IMR-90 (cell line): ENCODE measurements around the gene ADCK1. TPM values are rescaled to one million over a fixed set of nuclear protein-coding genes. Genes with fewer than 3 reads are reported as not detected.

Source experiments
- ATAC-seq: fragments of 200-7000 bp; cut with Tn5 transposase; 2 replicates; pipeline ENCODE4 v1.9.1; 2020; ENCODE audit warnings: low read depth, mild to moderate bottlenecking, moderate library complexity
- BruUV-seq: library from RNA; stranded (reverse); fragments of 400-500 nt; replicated peaks from 2 replicates; lab custom pipeline; 2021; lab: Mats Ljungman, UMichigan
- CTCF ChIA-PET: fragments of 300-600 bp; formaldehyde crosslinking; extraction: SDS; loops from one replicate; lab custom pipeline; 2021; ENCODE audit warnings: antibody characterized with exemption; lab: Yijun Ruan, JAX
- POLR2A ChIA-PET: fragments of 300-600 bp; sonication (Branson Sonifier 250); formaldehyde crosslinking; loops from one replicate; lab custom pipeline; 2022; ENCODE audit warnings: antibody characterized with exemption; ENCODE audit not compliant: unreplicated experiment; lab: Charles Lee
- DNase-seq: peaks from one replicate; pipeline ENCODE4 v3.0.0; 2013
- H2AFZ ChIP-seq: replicated peaks from 2 replicates; pipeline ENCODE3; 2013; ENCODE audit warnings: low read length, mild to moderate bottlenecking; ENCODE audit not compliant: poor library complexity
- H2AK5ac ChIP-seq: 2 replicates; pipeline ENCODE4 v1.6.1; 2013; ENCODE audit warnings: low read depth, low read length, inconsistent platforms
- H2AK9ac ChIP-seq: replicated peaks from 2 replicates; pipeline ENCODE3; 2013; ENCODE audit warnings: mild to moderate bottlenecking, low read depth, low read length, moderate library complexity; ENCODE audit not compliant: poor library complexity
- H2BK120ac ChIP-seq: 2 replicates; pipeline ENCODE4 v1.6.1; 2013; ENCODE audit warnings: low read depth, low read length, inconsistent platforms
- H2BK15ac ChIP-seq: 3 replicates; pipeline ENCODE4 v1.6.1; 2013; ENCODE audit warnings: low read depth, low read length, inconsistent platforms
- H2BK20ac ChIP-seq: 2 replicates; pipeline ENCODE4 v1.6.1; 2013; ENCODE audit warnings: low read depth, mild to moderate bottlenecking, inconsistent platforms, low read length, moderate library complexity
- H2BK5ac ChIP-seq: 2 replicates; pipeline ENCODE4 v1.6.1; 2013; ENCODE audit warnings: mild to moderate bottlenecking, low read depth, low read length, inconsistent platforms; ENCODE audit not compliant: poor library complexity, severe bottlenecking
- H3K14ac ChIP-seq: replicated peaks from 2 replicates; pipeline ENCODE4 v1.6.1; 2013; ENCODE audit warnings: low read depth, low read length, inconsistent platforms
- H3K18ac ChIP-seq: 2 replicates; pipeline ENCODE4 v1.6.1; 2013; ENCODE audit warnings: low read depth, low read length, control low read depth
- H3K23ac ChIP-seq: 2 replicates; pipeline ENCODE4 v1.6.1; 2013; ENCODE audit warnings: low read depth, low read length, inconsistent platforms
- H3K27ac ChIP-seq: 2 replicates; pipeline ENCODE4 v1.5.1; 2013; ENCODE audit warnings: mild to moderate bottlenecking, control low read depth, low read length; ENCODE audit not compliant: insufficient read depth
- H3K27me3 ChIP-seq: 2 replicates; pipeline ENCODE4 v1.6.1; 2013; ENCODE audit warnings: low read length; ENCODE audit not compliant: control insufficient read depth, insufficient read depth
- H3K36me3 ChIP-seq: 2 replicates; pipeline ENCODE4 v1.6.1; 2013; ENCODE audit warnings: low read length, mixed read lengths; ENCODE audit not compliant: control insufficient read depth, insufficient read depth
- H3K4ac ChIP-seq: 2 replicates; pipeline ENCODE4 v1.6.1; 2013; ENCODE audit warnings: low read depth, low read length, inconsistent platforms
- H3K4me1 ChIP-seq: 2 replicates; pipeline ENCODE4 v1.6.1; 2013; ENCODE audit warnings: low read length, mixed read lengths; ENCODE audit not compliant: control insufficient read depth, insufficient read depth
- H3K4me2 ChIP-seq: 2 replicates; pipeline ENCODE4 v1.6.1; 2013; ENCODE audit warnings: low read depth, mild to moderate bottlenecking, control low read depth, low read length, moderate library complexity
- H3K4me3 ChIP-seq: 2 replicates; pipeline ENCODE4 v1.5.1; 2013; ENCODE audit warnings: low read depth, mild to moderate bottlenecking, control low read depth, low read length, moderate library complexity; ENCODE audit not compliant: insufficient read depth
- H3K56ac ChIP-seq: 2 replicates; pipeline ENCODE4 v1.6.1; 2013; ENCODE audit warnings: low read length, inconsistent platforms; ENCODE audit not compliant: insufficient read depth; ENCODE audit errors: extremely low read depth
- H3K79me1 ChIP-seq, 2 experiments: 2 replicates each; pipeline ENCODE4 v1.6.1; 2013; ENCODE audit warnings: low read length in 2 of 2, inconsistent platforms in 1 of 2, low read depth in 1 of 2
- H3K9ac ChIP-seq: 2 replicates; pipeline ENCODE4 v1.6.1; 2013; ENCODE audit warnings: low read depth, low read length, control low read depth
- H3K9me1 ChIP-seq: 2 replicates; pipeline ENCODE4 v1.6.1; 2013; ENCODE audit warnings: low read length, inconsistent platforms; ENCODE audit not compliant: insufficient read depth
- H3K9me3 ChIP-seq: 2 replicates; pipeline ENCODE4 v1.6.1; 2013; ENCODE audit warnings: low read length; ENCODE audit not compliant: control insufficient read depth, insufficient read depth
- H4K20me1 ChIP-seq: 2 replicates; pipeline ENCODE4 v1.6.1; 2013; ENCODE audit warnings: low read length, inconsistent platforms; ENCODE audit not compliant: insufficient read depth
- H4K5ac ChIP-seq: 2 replicates; pipeline ENCODE4 v1.6.1; 2013; ENCODE audit warnings: mild to moderate bottlenecking, low read depth, low read length, control low read depth
- H4K8ac ChIP-seq, 2 experiments: 2 replicates each; pipeline ENCODE4 v1.6.1; 2013; ENCODE audit warnings: low read depth in 2 of 2, low read length in 2 of 2, control low read depth in 1 of 2, inconsistent platforms in 1 of 2
- H4K91ac ChIP-seq: 2 replicates; pipeline ENCODE4 v1.6.1; 2013; ENCODE audit warnings: low read depth, low read length, inconsistent platforms; ENCODE audit not compliant: insufficient read depth
- BHLHE40 ChIP-seq: fragments of 150-350 bp; IDR thresholded peaks from 2 replicates; pipeline ENCODE4 v1.6.1; 2016; ENCODE audit warnings: mild to moderate bottlenecking, low read depth, low read length
- CHD1 ChIP-seq: IDR thresholded peaks from 2 replicates; pipeline ENCODE4 v1.6.1; 2012; ENCODE audit warnings: low read depth, low read length, improper control_type of control experiment
- CTCF ChIP-seq: conservative IDR thresholded peaks from 2 replicates; pipeline ENCODE4 v1.5.1; 2012; ENCODE audit warnings: mild to moderate bottlenecking, low read depth, low read length, improper control_type of control experiment
- MXI1 ChIP-seq: IDR thresholded peaks from 2 replicates; pipeline ENCODE4 v1.6.1; 2012; ENCODE audit warnings: low read depth, mild to moderate bottlenecking, low read length, moderate library complexity, borderline replicate concordance
- RAD21 ChIP-seq: IDR thresholded peaks from 2 replicates; pipeline ENCODE4 v1.6.1; 2012; ENCODE audit warnings: low read length, improper control_type of control experiment
- RCOR1 ChIP-seq: IDR thresholded peaks from 2 replicates; pipeline ENCODE4 v1.6.1; 2012; ENCODE audit warnings: mild to moderate bottlenecking, low read length, improper control_type of control experiment; ENCODE audit not compliant: insufficient replicate concordance
- USF2 ChIP-seq: fragments of 150-350 bp; IDR thresholded peaks from 2 replicates; pipeline ENCODE4 v1.6.1; 2017; ENCODE audit warnings: mild to moderate bottlenecking, antibody characterized with exemption, low read length, low read depth
- WGBS, 2 experiments: methylation state at CpG; one replicate each; pipeline versions ENCODE4 v1.1.5 to v1.1.7; 2013; ENCODE audit warnings: missing lambda C conversion rate in 2 of 2; ENCODE audit not compliant: insufficient read length in 1 of 2; ENCODE audit errors: extremely low coverage in 2 of 2; 5-methylcytosine and 5-hydroxymethylcytosine counted together
- dilution Hi-C: fragments of 300-500 bp; cut with HindIII; formaldehyde crosslinking; loops from one replicate; pipeline ENCODE4 v1.14.3; 2018; ENCODE audit warnings: low sequenced_read_pairs; ENCODE audit not compliant: unreplicated experiment
- in situ Hi-C: fragments of 300-500 bp; cut with MboI; formaldehyde crosslinking; loops from 3 replicates; pipeline ENCODE4 v1.14.3; 2019; ENCODE audit warnings: low sequenced_read_pairs, inconsistent platforms, mixed read lengths
- intact Hi-C: fragments of 100-400 bp; cut with micrococcal nuclease; formaldehyde crosslinking; loops from 2 replicates; pipeline ENCODE4 v1.10.0; 2022
- polyA plus RNA-seq, 3 experiments: library from polyadenylated mRNA; depleted of rRNA; stranded (reverse); fragments of >200 nt; gene quantifications; 2 replicates each; pipeline ENCODE4 v1.2.3, GENCODE V29; 2012; ENCODE audit warnings: low replicate concordance in 1 of 3
- total RNA-seq: library from RNA; depleted of rRNA; stranded (reverse); fragments of >200 nt; gene quantifications from 2 replicates; pipeline ENCODE4 v1.2.3, GENCODE V29; 2012

The ADCK1 gene
- total and polyA plus RNA-seq, 2 of the 4 experiments (the other 2 are of a cell fraction), result 1.6 to 4.6 TPM

- H4K20me1 ChIP-seq, result no peaks in the 10 kb centered on the region; the same call in 1 of the 2 replicates
- no peaks in the 10 kb centered on the region for H3K9me1 ChIP-seq
- no peaks in the 10 kb centered on the region for H3K79me1 ChIP-seq
- no peak overlapping the region for H2AK5ac ChIP-seq
- WGBS, 2 experiments, result no CpG with 5 or more reads among the region's 1 CpG
- no peak overlapping the region for H2BK20ac ChIP-seq
- H3K9ac ChIP-seq, result no peak overlapping the region
- intact Hi-C loops, result loop anchor here (5.0 to 10.0 kb wide), 4 partner anchors 160 to 1040 kb away; no protein-coding TSS in a partner anchor
- no peak overlapping the region for H2BK5ac ChIP-seq
- no peak overlapping the region for H3K23ac ChIP-seq
- dilution Hi-C loops, result no loop called here
- H3K4me3 ChIP-seq, result no peak overlapping the region
- no peak overlapping the region for H2BK15ac ChIP-seq
- H4K8ac ChIP-seq, result no peak overlapping the region
- H3K18ac ChIP-seq, result no peak overlapping the region
- H3K27me3 ChIP-seq, result no peaks in the 10 kb centered on the region
- H3K4me1 ChIP-seq, result no peaks in the 10 kb centered on the region
- TF ChIP-seq BHLHE40 (no peak), CTCF (no peak), MXI1 (no peak), RAD21 (no peak), CHD1 (no peak), RCOR1 (no peak), USF2 (no peak)
- BruUV-seq, result no TSS peak
- H4K91ac ChIP-seq, result no peak overlapping the region
- ATAC-seq (no peak), DNase-seq (no peak)
- H3K27ac ChIP-seq, result no peak overlapping the region
- no peak overlapping the region for H4K5ac ChIP-seq
- in situ Hi-C loops, result loop anchor here (25.0 kb wide), 2 partner anchors 723 to 973 kb away; no protein-coding TSS in a partner anchor
- H3K4ac ChIP-seq, result no peak overlapping the region
- H3K56ac ChIP-seq, result no peak overlapping the region
- no peak overlapping the region for H2BK120ac ChIP-seq
- CTCF ChIA-PET, result no interaction called here
- no peak overlapping the region for H2AFZ ChIP-seq
- H3K14ac ChIP-seq, result no peak overlapping the region
- no peaks in the 10 kb centered on the region for H3K9me3 ChIP-seq
- no peak overlapping the region for H2AK9ac ChIP-seq
- H3K36me3 ChIP-seq, result no peaks in the 10 kb centered on the region
- no peak overlapping the region for H3K4me2 ChIP-seq
- POLR2A ChIA-PET, result no interaction called here
Observed at GRCh38 chr14:77864580-77864979, 64.7 kb downstream of the ADCK1 start.
